Endothelial cell of umbilical vein (primary cell): ENCODE results near the gene MAN1A2. TPM values are rescaled to one million over a fixed set of nuclear protein-coding genes. Genes with fewer than 3 reads are reported as not detected.

Experiments
- BruUV-seq: library from RNA; stranded (reverse); fragments of 400-500 nt; replicated peaks from 2 replicates; lab custom pipeline; 2021; lab: Mats Ljungman, UMichigan
- CTCF ChIA-PET: fragments of 300-600, 350-600 bp; sonication (Branson Sonifier 250); formaldehyde crosslinking; loops from one replicate; lab custom pipeline; 2021; ENCODE audit warnings: antibody characterized with exemption, inconsistent platforms; lab: Charles Lee
- POLR2A ChIA-PET: fragments of 300-600, 350-600 bp; sonication (Branson Sonifier 250); formaldehyde crosslinking; loops from one replicate; lab custom pipeline; 2021; ENCODE audit warnings: antibody characterized with exemption, inconsistent platforms; lab: Charles Lee
- DNase-seq: peaks from one replicate; pipeline ENCODE4 v3.0.0-alpha.2; 2011; ENCODE audit warnings: low read depth, low spot score
- FAIRE-seq: peaks from 2 replicates; lab custom pipeline; 2011; peaks lifted over from hg19 to GRCh38; lab: Jason Lieb, UNC
- H2AFZ ChIP-seq: 2 replicates; pipeline ENCODE4 v1.6.0; 2012; ENCODE audit warnings: low read depth, low read length, control low read depth, inconsistent platforms
- H3K27ac ChIP-seq: 2 replicates; pipeline ENCODE4 v1.5.1; 2011; ENCODE audit warnings: low read depth, mild to moderate bottlenecking, control low read depth, low read length, moderate library complexity; ENCODE audit not compliant: insufficient read depth
- H3K27me3 ChIP-seq, 2 experiments: 2 replicates each; pipeline versions ENCODE4 v1.6.0 to v1.6.1; 2011; ENCODE audit warnings: low read length in 2 of 2, mixed read lengths in 1 of 2; ENCODE audit not compliant: control insufficient read depth in 2 of 2, insufficient read depth in 2 of 2
- H3K36me3 ChIP-seq, 2 experiments: 2 replicates in 1 of 2; 3 replicates in 1 of 2; pipeline ENCODE4 v1.5.1; 2011; ENCODE audit warnings: low read length in 2 of 2, mild to moderate bottlenecking in 1 of 2, moderate library complexity in 1 of 2; ENCODE audit not compliant: control insufficient read depth in 2 of 2, insufficient read depth in 2 of 2; ENCODE audit errors: extremely low read depth in 1 of 2
- H3K4me1 ChIP-seq: 3 replicates; pipeline ENCODE4 v1.5.1; 2011; ENCODE audit warnings: mild to moderate bottlenecking, low read length; ENCODE audit not compliant: control insufficient read depth, insufficient read depth; ENCODE audit errors: extremely low read depth
- H3K4me2 ChIP-seq: 2 replicates; pipeline ENCODE4 v1.6.1; 2011; ENCODE audit warnings: low read length, control low read depth, mixed read lengths; ENCODE audit not compliant: insufficient read depth
- H3K4me3 ChIP-seq, 3 experiments: fragments of 200-600 bp in 1 of 3; sonication (generic), shearing (Covaris generic) in 1 of 3; replicated peaks in 1 of 3; 2 replicates each; pipeline ENCODE4 v1.5.1; 2011 to 2016; ENCODE audit warnings: control low read depth in 3 of 3, low read length in 3 of 3, mild to moderate bottlenecking in 2 of 3, inconsistent platforms in 1 of 3, low read depth in 1 of 3, moderate library complexity in 1 of 3; ENCODE audit not compliant: insufficient read depth in 1 of 3
- H3K79me2 ChIP-seq: 2 replicates; pipeline ENCODE4 v1.6.0; 2012; ENCODE audit warnings: low read length, inconsistent platforms; ENCODE audit not compliant: control insufficient read depth, insufficient read depth
- H3K9ac ChIP-seq: replicated peaks from 2 replicates; pipeline ENCODE3; 2011; ENCODE audit warnings: low read length, control low read depth; ENCODE audit not compliant: insufficient read depth; ENCODE audit errors: extremely low read depth
- H3K9me1 ChIP-seq: replicated peaks from 3 replicates; pipeline ENCODE4 v1.6.0; 2011; ENCODE audit warnings: mild to moderate bottlenecking, low read length; ENCODE audit not compliant: control insufficient read depth, insufficient read depth; ENCODE audit errors: extremely low read depth
- H3K9me3 ChIP-seq: replicated peaks from 2 replicates; pipeline ENCODE4 v1.5.1; 2012; ENCODE audit warnings: low read length, inconsistent platforms; ENCODE audit not compliant: control insufficient read depth, insufficient read depth
- H4K20me1 ChIP-seq: replicated peaks from 2 replicates; pipeline ENCODE3; 2011; ENCODE audit warnings: mild to moderate bottlenecking, low read length; ENCODE audit not compliant: control insufficient read depth, insufficient read depth; ENCODE audit errors: extremely low read depth
- CTCF ChIP-seq, 2 donors: IDR thresholded peaks; 1 replicate in 1 of 2; 2 replicates in 1 of 2; pipeline ENCODE4 v1.5.1; 2011; ENCODE audit warnings: low read length in 2 of 2, mild to moderate bottlenecking in 2 of 2, moderate library complexity in 2 of 2, control low read depth in 1 of 2, inconsistent platforms in 1 of 2, low read depth in 1 of 2; ENCODE audit not compliant: insufficient read depth in 1 of 2; ENCODE audit errors: extremely low read depth in 1 of 2
- EZH2 ChIP-seq: IDR thresholded peaks from 2 replicates; pipeline ENCODE4 v1.6.1; 2012; ENCODE audit warnings: borderline replicate concordance, low read depth, mild to moderate bottlenecking, moderate library complexity, low read length, inconsistent platforms; ENCODE audit not compliant: severe bottlenecking
- FOS ChIP-seq: IDR thresholded peaks from 2 replicates; pipeline ENCODE4 v1.6.1; 2011; ENCODE audit warnings: mild to moderate bottlenecking, low read length, moderate library complexity, borderline replicate concordance; ENCODE audit not compliant: insufficient read depth
- GATA2 ChIP-seq: IDR thresholded peaks from 2 replicates; pipeline ENCODE4 v1.7.0; 2011; ENCODE audit warnings: low read depth, mild to moderate bottlenecking, moderate library complexity, mixed read lengths, low read length; ENCODE audit not compliant: insufficient read length, insufficient read depth
- JUN ChIP-seq: IDR thresholded peaks from 2 replicates; pipeline ENCODE4 v1.6.1; 2011; ENCODE audit warnings: borderline replicate concordance, low read depth; ENCODE audit not compliant: insufficient read length, insufficient read depth
- MAX ChIP-seq: IDR thresholded peaks from 2 replicates; pipeline ENCODE4 v1.6.1; 2011; ENCODE audit not compliant: insufficient read depth, insufficient read length
- MYC ChIP-seq: IDR thresholded peaks from one replicate; pipeline ENCODE4 v1.6.1; 2011; ENCODE audit warnings: mild to moderate bottlenecking, low read depth, low read length
- POLR2A ChIP-seq: IDR thresholded peaks from 2 replicates; pipeline ENCODE4 v1.6.1; 2012; ENCODE audit warnings: low read depth, mild to moderate bottlenecking, control low read depth, low read length
- POLR2AphosphoS5 ChIP-seq: IDR thresholded peaks from 2 replicates; pipeline ENCODE4 v1.6.1; 2012; ENCODE audit warnings: low read depth, mild to moderate bottlenecking, control low read depth, low read length, moderate library complexity; ENCODE audit not compliant: insufficient read depth
- dilution Hi-C: fragments of 300-500 bp; cut with MboI; formaldehyde crosslinking; loops from one replicate; pipeline ENCODE4 v1.15.0; 2019; ENCODE audit warnings: low sequenced_read_pairs; ENCODE audit not compliant: extremely low pct_ligation_motif_present
- intact Hi-C: fragments of 100-400 bp; cut with micrococcal nuclease; formaldehyde crosslinking; loops from one replicate; pipeline ENCODE4 v1.10.0; 2022
- polyA plus RNA-seq, 4 experiments: library from polyadenylated mRNA; depleted of rRNA in 3 of 4; stranded (reverse) in 3 of 4; unstranded in 1 of 4; fragments of >200 nt; gene quantifications; 2 replicates each; pipeline versions ENCODE4 v1.2.1 to v1.2.3, GENCODE V29; 2011 to 2012; ENCODE audit warnings: missing spikeins in 1 of 4
- total RNA-seq: library from RNA; stranded (reverse); gene quantifications from 2 replicates; pipeline ENCODE4 v1.2.3, GENCODE V29; 2021

MAN1A2 gene
- total and polyA plus RNA-seq, 2 donors (not counting 3 experiments of a cell fraction or from before 2014, with no cell fraction given) = 13.5 to 36.2 TPM

GRCh38 chr1:117414943-117415342 is 47.7 kb downstream of the MAN1A2 start:
- H3K27ac ChIP-seq = no peak overlapping the region
- BruUV-seq = no TSS peak
- no peak overlapping the region for H3K9ac ChIP-seq
- no peak for TF ChIP-seq FOS
- TF ChIP-seq MYC = no peak
- no peak for TF ChIP-seq MAX
- no peak for TF ChIP-seq POLR2AphosphoS5
- no peak for TF ChIP-seq POLR2A
- TF ChIP-seq CTCF (IDR thresholded peaks at IDR 0.05; ENCODE audit: extremely low read depth in 1 of 2, insufficient read depth in 1 of 2, low read depth in 1 of 2, low read length in 2 of 2) = no peak
- no peak for TF ChIP-seq JUN
- TF ChIP-seq GATA2 = no peak
- TF ChIP-seq EZH2 = no peak
- CTCF ChIA-PET = no interaction called here
- no peak overlapping the region for H2AFZ ChIP-seq
- no peaks in the 10 kb centered on the region for H3K9me3 ChIP-seq
- no peaks in the 10 kb centered on the region for H3K36me3 ChIP-seq
- POLR2A ChIA-PET = no interaction called here
- no peak overlapping the region for H3K4me3 ChIP-seq
- H3K9me1 ChIP-seq = no peaks in the 10 kb centered on the region
- intact Hi-C loops = loop anchor here (5.0 kb wide), 2 partner anchors 37 to 48 kb away; partner anchors contain the start of gene MAN1A2
- no peaks in the 10 kb centered on the region for H4K20me1 ChIP-seq
- no peak for DNase-seq
- H3K27me3 ChIP-seq = no peaks in the 10 kb centered on the region
- H3K4me1 ChIP-seq = peaks cover 5% of the 10 kb centered on the region
- no peak overlapping the region for H3K4me2 ChIP-seq
- FAIRE-seq = no peak
- H3K79me2 ChIP-seq = no peaks in the 10 kb centered on the region
- dilution Hi-C loops = no loop called here
